HepG2 (cell line): ENCODE measurements around the gene LIPA. TPM values are rescaled to one million over a fixed set of nuclear protein-coding genes. Genes with fewer than 3 reads are reported as not detected.

Experiments used
- ATAC-seq: fragments of 200-7000 bp; cut with Tn5 transposase; 3 replicates; pipeline ENCODE4 v1.9.1; 2020; ENCODE audit warnings: mild to moderate bottlenecking, moderate library complexity
- BruUV-seq: library from RNA; stranded (reverse); fragments of 400-500 nt; replicated peaks from 2 replicates; lab custom pipeline; 2021; lab: Mats Ljungman, UMichigan
- CTCF ChIA-PET: fragments of 300-600 bp; formaldehyde crosslinking; extraction: SDS; loops from one replicate; lab custom pipeline; 2021; ENCODE audit warnings: low total read pairs, inconsistent platforms, low intra/inter-chr PET ratio; lab: Yijun Ruan, JAX
- POLR2A ChIA-PET: fragments of 350-600 bp; sonication (Branson Sonifier 250); formaldehyde crosslinking; loops from one replicate; lab custom pipeline; 2020; ENCODE audit warnings: antibody characterized with exemption, inconsistent platforms; lab: Yijun Ruan, JAX
- DNase-seq: peaks from one replicate; pipeline ENCODE4 v3.0.0-alpha.2; 2015; ENCODE audit warnings: low spot score
- FAIRE-seq: peaks from 3 replicates; lab custom pipeline; 2011; peaks lifted over from hg19 to GRCh38; lab: Jason Lieb, UNC
- H2AFZ ChIP-seq: one replicate; pipeline ENCODE4 v1.6.1; 2011; ENCODE audit warnings: low read length, inconsistent platforms
- H3K27ac ChIP-seq: fragments of 300-600 bp; 3 replicates; pipeline ENCODE4 v1.8.0; 2011; ENCODE audit warnings: mixed run types, mild to moderate bottlenecking, mixed read lengths, low read length, inconsistent platforms; ENCODE audit not compliant: insufficient read depth; ENCODE audit errors: extremely low read length
- H3K27me3 ChIP-seq, 2 experiments: fragments of 200-600 bp in 1 of 2; 2 replicates in 1 of 2; 3 replicates in 1 of 2; pipeline versions ENCODE4 v1.6.0 to v1.8.0; 2011; ENCODE audit warnings: low read length in 2 of 2, mild to moderate bottlenecking in 2 of 2, moderate library complexity in 2 of 2, inconsistent platforms in 1 of 2; ENCODE audit not compliant: insufficient read depth in 2 of 2, control insufficient read depth in 1 of 2
- H3K36me3 ChIP-seq, 2 experiments: fragments of 200-600 bp in 1 of 2; replicated peaks in 1 of 2; 2 replicates in 1 of 2; 3 replicates in 1 of 2; pipeline versions ENCODE4 v1.5.1 to v1.8.0; 2011; ENCODE audit warnings: low read length in 2 of 2, inconsistent platforms in 1 of 2; ENCODE audit not compliant: insufficient read depth in 2 of 2, control insufficient read depth in 1 of 2
- H3K4me1 ChIP-seq: 2 replicates; pipeline ENCODE4 v1.5.1; 2012; ENCODE audit warnings: low read length, inconsistent platforms; ENCODE audit not compliant: insufficient read depth
- H3K4me2 ChIP-seq: 2 replicates; pipeline ENCODE4 v1.6.0; 2011; ENCODE audit warnings: low read depth, low read length, inconsistent platforms
- H3K4me3 ChIP-seq, 3 experiments: fragments of 200-600 bp in 1 of 3; sonication (generic), shearing (Covaris generic) in 1 of 3; replicated peaks in 1 of 3; 2 replicates each; pipeline ENCODE4 v1.5.1; 2011 to 2016; ENCODE audit warnings: low read length in 3 of 3, inconsistent platforms in 2 of 3, low read depth in 2 of 3, mild to moderate bottlenecking in 2 of 3, control low read depth in 1 of 3, mixed read lengths in 1 of 3; ENCODE audit not compliant: insufficient read depth in 1 of 3
- H3K79me2 ChIP-seq: one replicate; pipeline ENCODE4 v1.6.1; 2011; ENCODE audit warnings: low read length, inconsistent platforms; ENCODE audit not compliant: insufficient read depth
- H3K9ac ChIP-seq: 2 replicates; pipeline ENCODE4 v1.6.0; 2011; ENCODE audit warnings: mild to moderate bottlenecking, low read depth, low read length, inconsistent platforms; ENCODE audit not compliant: insufficient read depth
- H3K9me3 ChIP-seq: 2 replicates; pipeline ENCODE4 v1.5.1; 2012; ENCODE audit warnings: mild to moderate bottlenecking, low read length
- H4K20me1 ChIP-seq: 2 replicates; pipeline ENCODE4 v1.6.0; 2011; ENCODE audit warnings: inconsistent platforms, mild to moderate bottlenecking, low read length, moderate library complexity; ENCODE audit not compliant: insufficient read depth
- CCDC6 ChIP-seq: sonication (generic); formaldehyde crosslinking; IDR thresholded peaks from 2 replicates; pipeline ENCODE4 v1.8.1; 2022; ENCODE audit warnings: mild to moderate bottlenecking, missing genetic modification reagents, moderate library complexity
- MYNN ChIP-seq: sonication (generic); formaldehyde crosslinking; IDR thresholded peaks from 2 replicates; pipeline ENCODE4 v1.4.0; 2020; ENCODE audit warnings: mild to moderate bottlenecking, low read depth, missing genetic modification reagents
- NR1H2 ChIP-seq: sonication (generic); formaldehyde crosslinking; IDR thresholded peaks from 2 replicates; pipeline ENCODE4 v1.8.1; 2022; ENCODE audit warnings: low read depth, missing genetic modification reagents, borderline replicate concordance
- SP2 ChIP-seq: sonication (generic); formaldehyde crosslinking; IDR thresholded peaks from 2 replicates; pipeline ENCODE4 v1.5.1; 2020; ENCODE audit warnings: mild to moderate bottlenecking, missing genetic modification reagents
- ZNF142 ChIP-seq: sonication (generic); formaldehyde crosslinking; IDR thresholded peaks from 2 replicates; pipeline ENCODE4 v1.4.0; 2020; ENCODE audit warnings: missing genetic modification reagents
- ZNF44 ChIP-seq: sonication (generic); formaldehyde crosslinking; IDR thresholded peaks from 2 replicates; pipeline ENCODE4 v1.5.1; 2020; ENCODE audit warnings: mild to moderate bottlenecking, missing genetic modification reagents
- ZNF513 ChIP-seq: sonication (generic); formaldehyde crosslinking; conservative IDR thresholded peaks from 2 replicates; pipeline ENCODE4 v1.5.0; 2020; ENCODE audit warnings: missing genetic modification reagents
- ZNF891 ChIP-seq: sonication (generic); formaldehyde crosslinking; IDR thresholded peaks from 2 replicates; pipeline ENCODE4 v1.5.0; 2020; ENCODE audit warnings: mild to moderate bottlenecking, missing genetic modification reagents
- WGBS: methylation state at CpG from one replicate; pipeline ENCODE4 v1.1.6; 2017; ENCODE audit warnings: low lambda C conversion rate; 5-methylcytosine and 5-hydroxymethylcytosine counted together
- in situ Hi-C: cut with HindIII; loops from 2 replicates; pipeline ENCODE4 v1.10.0; 2017; ENCODE audit warnings: low pct_unique_long_range_greater_than_20kb; ENCODE audit not compliant: extremely low pct_ligation_motif_present
- intact Hi-C: fragments of 100-400 bp; cut with micrococcal nuclease; formaldehyde crosslinking; loops from one replicate; pipeline ENCODE4 v1.10.0; 2022; ENCODE audit not compliant: unreplicated experiment
- polyA plus RNA-seq, 8 experiments: library from polyadenylated mRNA; depleted of rRNA in 3 of 8; stranded (reverse) in 7 of 8; unstranded in 1 of 8; fragments of >200 nt; fragmentation: Illumina TruSeq in 4 of 8; extraction: Trizol in 4 of 8; gene quantifications; 2 replicates each; pipeline versions ENCODE4 v1.2.1 to v1.2.3, GENCODE V29; 2011 to 2016; ENCODE audit warnings: low read depth in 4 of 8, missing spikeins in 1 of 8, mixed read lengths in 1 of 8; ENCODE audit not compliant: insufficient read depth in 1 of 8
- total RNA-seq, 5 experiments: library from RNA; depleted of rRNA; stranded (reverse); fragments of >200 nt; fragmentation: Illumina TruSeq; extraction: Trizol; gene quantifications; 2 replicates each; pipeline ENCODE4 v1.2.3, GENCODE V29; 2016; ENCODE audit warnings: low read depth in 1 of 5
- TF ChIP-seq, protein P1 (sequence below): sonication (generic); formaldehyde crosslinking; IDR thresholded peaks from 2 replicates; pipeline ENCODE4 v1.5.0; 2020; ENCODE audit warnings: missing genetic modification reagents

LIPA gene
- total and polyA plus RNA-seq, 2 of the 13 experiments (the other 11 are each of a cell fraction or from before 2014, with no cell fraction given) = 57.1 to 79.5 TPM

GRCh38 chr10:89266721-89267453 lies 15.3 kb upstream of the LIPA start:
- POLR2A ChIA-PET = no interaction called here
- Histone ChIP-seq H3K27me3 (no peaks in the 10 kb centered on the region; a peak in 1 of 5 replicates), H3K4me3 (no peak overlapping the region), H3K4me2 (no peak overlapping the region), H4K20me1 (no peaks in the 10 kb centered on the region), H2AFZ (no peak overlapping the region), H3K79me2 (no peaks in the 10 kb centered on the region), H3K9me3 (no peaks in the 10 kb centered on the region), H3K4me1 (peaks cover 21% of the 10 kb centered on the region), H3K36me3 (no peaks in the 10 kb centered on the region), H3K27ac (no peak overlapping the region), H3K9ac (no peak overlapping the region)
- in situ Hi-C loops (no loop called here), intact Hi-C loops (no loop called here)
- FAIRE-seq (no peak), ATAC-seq (no peak), DNase-seq (no peak)
- 18% methylated on average over 1 of the region's 1 CpG for WGBS
- BruUV-seq = no TSS peak
- CTCF ChIA-PET = no interaction called here
- TF ChIP-seq ZNF891 (CRISPR knock-in tag) = no peak
- no peak for TF ChIP-seq NR1H2 (CRISPR knock-in tag)
- no peak for TF ChIP-seq CCDC6 (CRISPR knock-in tag)
- no peak for TF ChIP-seq ZNF44 (CRISPR knock-in tag)
- TF ChIP-seq SP2 (CRISPR knock-in tag) = no peak
- no peak for TF ChIP-seq MYNN (CRISPR knock-in tag)
- TF ChIP-seq ZNF513 (CRISPR knock-in tag) = no peak
- no peak for TF ChIP-seq ZNF142 (CRISPR knock-in tag)
- TF ChIP-seq, protein P1, sequence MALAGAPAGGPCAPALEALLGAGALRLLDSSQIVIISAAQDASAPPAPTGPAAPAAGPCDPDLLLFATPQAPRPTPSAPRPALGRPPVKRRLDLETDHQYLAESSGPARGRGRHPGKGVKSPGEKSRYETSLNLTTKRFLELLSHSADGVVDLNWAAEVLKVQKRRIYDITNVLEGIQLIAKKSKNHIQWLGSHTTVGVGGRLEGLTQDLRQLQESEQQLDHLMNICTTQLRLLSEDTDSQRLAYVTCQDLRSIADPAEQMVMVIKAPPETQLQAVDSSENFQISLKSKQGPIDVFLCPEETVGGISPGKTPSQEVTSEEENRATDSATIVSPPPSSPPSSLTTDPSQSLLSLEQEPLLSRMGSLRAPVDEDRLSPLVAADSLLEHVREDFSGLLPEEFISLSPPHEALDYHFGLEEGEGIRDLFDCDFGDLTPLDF (CRISPR knock-in tag) = no peak
